A673 (cell line): Measurements from ENCODE around the gene ZBTB16.

ENCODE experiments used
- CTCF ChIP-seq: fragments of 300-800, 200-600 bp; sonication (generic); conservative IDR thresholded peaks from 2 replicates; pipeline ENCODE4 v1.5.1; 2017; ENCODE audit warnings: low read depth, mild to moderate bottlenecking, antibody characterized with exemption, low read length, moderate library complexity, mixed read lengths
- EZH2 ChIP-seq: fragments of 200-600 bp; sonication (generic); IDR thresholded peaks from 2 replicates; pipeline ENCODE4 v1.6.1; 2017; ENCODE audit warnings: borderline replicate concordance, low read depth, mild to moderate bottlenecking, mixed read lengths, antibody characterized with exemption, low read length; ENCODE audit not compliant: poor library complexity, severe bottlenecking

- TF ChIP-seq EZH2, result no peak
- TF ChIP-seq CTCF, result no peak
Observed at GRCh38 chr11:114073828-114074381, 14.4 kb downstream of the ZBTB16 start.
